ENCODE results near the gene ANTXRL.

Gene ANTXRL

GRCh38 chr10:46296641-46297141, 9.9 kb downstream of the ANTXRL start:
- H3K36me3 ChIP-seq (ENCODE audit: control insufficient read depth in 1 of 2, insufficient read depth in 2 of 2, low read length in 2 of 2): no peaks in the 10 kb centered on the region
- H3K4me1 ChIP-seq (ENCODE audit: control insufficient read depth in 1 of 2, insufficient read depth in 2 of 2, low read length in 2 of 2): peaks cover 7 to 9% of the 10 kb centered on the region in 2 experiments
- no peak overlapping the region for H3K4ac ChIP-seq (ENCODE audit: low read depth, low read length)
- H3K79me1 ChIP-seq (ENCODE audit: low read length): peaks cover 6% of the 10 kb centered on the region
- H3K14ac ChIP-seq (ENCODE audit: low read length): peak overlapping the region; percentile 29
- H3K79me2 ChIP-seq (ENCODE audit: control insufficient read depth, insufficient read depth, low read length, poor library complexity): peaks cover 2% of the 10 kb centered on the region
- peak overlapping the region; percentile 13 for H3K4me3 ChIP-seq (ENCODE audit: low read depth, low read length)
- no peak overlapping the region for H3K4me2 ChIP-seq (ENCODE audit: low read length)
- H3K27me3 ChIP-seq (ENCODE audit: insufficient read depth, low read length): no peaks in the 10 kb centered on the region
- H4K12ac ChIP-seq (ENCODE audit: low read depth, low read length): no peak overlapping the region
- no peak overlapping the region for H2BK12ac ChIP-seq (ENCODE audit: low read length)
- H3K9ac ChIP-seq (ENCODE audit: low read length): no peak overlapping the region
- DNase-seq: no peak
- H3K18ac ChIP-seq (ENCODE audit: low read length): peak overlapping the region; percentile 13
- H2BK5ac ChIP-seq (ENCODE audit: low read depth, low read length, poor library complexity): no peak overlapping the region
- no peak overlapping the region for H2AFZ ChIP-seq (ENCODE audit: insufficient read depth, low read length, poor library complexity)
- H3K23ac ChIP-seq (ENCODE audit: low read length): no peak overlapping the region
- no CpG with 5 or more reads among the region's 5 CpGs for WGBS (ENCODE audit: extremely low coverage, insufficient coverage, insufficient read length)
- H4K91ac ChIP-seq (ENCODE audit: low read depth, low read length): no peak overlapping the region
- no peak overlapping the region for H3K27ac ChIP-seq (ENCODE audit: low read depth, low read length)
- no peak overlapping the region for H4K8ac ChIP-seq (ENCODE audit: low read depth, low read length)
- peak overlapping the region; percentile 1 for H2BK120ac ChIP-seq (ENCODE audit: insufficient read depth, low read length, poor library complexity)
- peaks cover 6% of the 10 kb centered on the region for H3K9me3 ChIP-seq (ENCODE audit: insufficient read depth, low read depth, low read length)
- no peak overlapping the region for H2AK5ac ChIP-seq (ENCODE audit: low read length)

GRCh38 chr10:46297406-46298204, 10.8 kb downstream of the ANTXRL start:
- peaks cover 2% of the 10 kb centered on the region for H3K79me2 ChIP-seq (ENCODE audit: control insufficient read depth, insufficient read depth, low read length, poor library complexity)
- no peak overlapping the region for H3K14ac ChIP-seq (ENCODE audit: low read length)
- no peak overlapping the region for H3K4me2 ChIP-seq (ENCODE audit: low read length)
- H3K4me1 ChIP-seq (ENCODE audit: control insufficient read depth in 1 of 2, insufficient read depth in 2 of 2, low read length in 2 of 2): peaks cover 7 to 9% of the 10 kb centered on the region in 2 experiments
- no peak overlapping the region for H4K8ac ChIP-seq (ENCODE audit: low read depth, low read length)
- H2AK5ac ChIP-seq (ENCODE audit: low read length): no peak overlapping the region
- no peak overlapping the region for H4K91ac ChIP-seq (ENCODE audit: low read depth, low read length)
- H2AFZ ChIP-seq (ENCODE audit: insufficient read depth, low read length, poor library complexity): no peak overlapping the region
- H2BK5ac ChIP-seq (ENCODE audit: low read depth, low read length, poor library complexity): no peak overlapping the region
- H3K9ac ChIP-seq (ENCODE audit: low read length): no peak overlapping the region
- H3K27me3 ChIP-seq (ENCODE audit: insufficient read depth, low read length): no peaks in the 10 kb centered on the region
- no peak overlapping the region for H3K4ac ChIP-seq (ENCODE audit: low read depth, low read length)
- WGBS (ENCODE audit: extremely low coverage, insufficient coverage, insufficient read length): no CpG with 5 or more reads among the region's 16 CpGs
- DNase-seq: peak in 1 of 2 donors; percentile 37
- no peak overlapping the region for H3K18ac ChIP-seq (ENCODE audit: low read length)
- no peaks in the 10 kb centered on the region for H3K36me3 ChIP-seq (ENCODE audit: control insufficient read depth in 1 of 2, insufficient read depth in 2 of 2, low read length in 2 of 2)
- no peak overlapping the region for H4K12ac ChIP-seq (ENCODE audit: low read depth, low read length)
- H3K9me3 ChIP-seq (ENCODE audit: insufficient read depth, low read depth, low read length): peaks cover 6% of the 10 kb centered on the region
- no peak overlapping the region for H3K4me3 ChIP-seq (ENCODE audit: low read depth, low read length)
- H3K23ac ChIP-seq (ENCODE audit: low read length): no peak overlapping the region
- H2BK120ac ChIP-seq (ENCODE audit: insufficient read depth, low read length, poor library complexity): no peak overlapping the region
- peaks cover 6% of the 10 kb centered on the region for H3K79me1 ChIP-seq (ENCODE audit: low read length)
- no peak overlapping the region for H2BK12ac ChIP-seq (ENCODE audit: low read length)
- H3K27ac ChIP-seq (ENCODE audit: low read depth, low read length): no peak overlapping the region

- Histone ChIP-seq H3K79me2 (ENCODE audit: control insufficient read depth, insufficient read depth, low read length, poor library complexity) (peaks cover 2% of the 10 kb centered on the region), H3K4me3 (ENCODE audit: low read depth, low read length) (no peak overlapping the region), H2BK120ac (ENCODE audit: insufficient read depth, low read length, poor library complexity) (no peak overlapping the region), H3K14ac (ENCODE audit: low read length) (peak overlapping the region; percentile 12), H3K79me1 (ENCODE audit: low read length) (peaks cover 6% of the 10 kb centered on the region), H3K4ac (ENCODE audit: low read depth, low read length) (no peak overlapping the region), H3K9ac (ENCODE audit: low read length) (no peak overlapping the region), H3K4me1 (ENCODE audit: control insufficient read depth in 1 of 2, insufficient read depth in 2 of 2, low read length in 2 of 2) (peaks cover 7 to 9% of the 10 kb centered on the region in 2 experiments), H3K27me3 (ENCODE audit: insufficient read depth, low read length) (no peaks in the 10 kb centered on the region), H4K12ac (ENCODE audit: low read depth, low read length) (no peak overlapping the region), H3K23ac (ENCODE audit: low read length) (peak overlapping the region; percentile 19), H3K18ac (ENCODE audit: low read length) (no peak overlapping the region), H2BK5ac (ENCODE audit: low read depth, low read length, poor library complexity) (no peak overlapping the region), H3K4me2 (ENCODE audit: low read length) (no peak overlapping the region), H2AFZ (ENCODE audit: insufficient read depth, low read length, poor library complexity) (no peak overlapping the region), H4K91ac (ENCODE audit: low read depth, low read length) (no peak overlapping the region), H3K36me3 (ENCODE audit: control insufficient read depth in 1 of 2, insufficient read depth in 2 of 2, low read length in 2 of 2) (no peaks in the 10 kb centered on the region), H4K8ac (ENCODE audit: low read depth, low read length) (no peak overlapping the region), H2AK5ac (ENCODE audit: low read length) (peak overlapping the region; percentile 33), H2BK12ac (ENCODE audit: low read length) (no peak overlapping the region), H3K27ac (ENCODE audit: low read depth, low read length) (no peak overlapping the region), H3K9me3 (ENCODE audit: insufficient read depth, low read depth, low read length) (peaks cover 3% of the 10 kb centered on the region)
- 100% methylated on average over 1 of the region's 9 CpGs for WGBS (ENCODE audit: extremely low coverage, insufficient coverage, insufficient read length)
- no peak for DNase-seq
Measured at GRCh38 chr10:46298477-46299285, 11.9 kb downstream of the ANTXRL start.

- no peak overlapping the region for H2BK5ac ChIP-seq (ENCODE audit: low read depth, low read length, poor library complexity)
- no peak for DNase-seq
- H3K18ac ChIP-seq (ENCODE audit: low read length): no peak overlapping the region
- H2BK12ac ChIP-seq (ENCODE audit: low read length): no peak overlapping the region
- H3K27ac ChIP-seq (ENCODE audit: low read depth, low read length): no peak overlapping the region
- WGBS (ENCODE audit: extremely low coverage, insufficient coverage, insufficient read length): no CpG with 5 or more reads among the region's 5 CpGs
- no peak overlapping the region for H4K8ac ChIP-seq (ENCODE audit: low read depth, low read length)
- H3K27me3 ChIP-seq (ENCODE audit: insufficient read depth, low read length): no peaks in the 10 kb centered on the region
- no peak overlapping the region for H2BK120ac ChIP-seq (ENCODE audit: insufficient read depth, low read length, poor library complexity)
- H3K36me3 ChIP-seq (ENCODE audit: control insufficient read depth in 1 of 2, insufficient read depth in 2 of 2, low read length in 2 of 2): no peaks in the 10 kb centered on the region
- H3K9me3 ChIP-seq (ENCODE audit: insufficient read depth, low read depth, low read length): peaks cover 3% of the 10 kb centered on the region
- H2AFZ ChIP-seq (ENCODE audit: insufficient read depth, low read length, poor library complexity): no peak overlapping the region
- H3K4me2 ChIP-seq (ENCODE audit: low read length): no peak overlapping the region
- peaks cover 6% of the 10 kb centered on the region for H3K79me1 ChIP-seq (ENCODE audit: low read length)
- no peak overlapping the region for H3K4me3 ChIP-seq (ENCODE audit: low read depth, low read length)
- peaks cover 2% of the 10 kb centered on the region for H3K79me2 ChIP-seq (ENCODE audit: control insufficient read depth, insufficient read depth, low read length, poor library complexity)
- peak overlapping the region; percentile 34 for H2AK5ac ChIP-seq (ENCODE audit: low read length)
- H4K91ac ChIP-seq (ENCODE audit: low read depth, low read length): no peak overlapping the region
- H3K14ac ChIP-seq (ENCODE audit: low read length): no peak overlapping the region
- no peak overlapping the region for H3K4ac ChIP-seq (ENCODE audit: low read depth, low read length)
- H3K23ac ChIP-seq (ENCODE audit: low read length): no peak overlapping the region
- no peak overlapping the region for H4K12ac ChIP-seq (ENCODE audit: low read depth, low read length)
- H3K9ac ChIP-seq (ENCODE audit: low read length): no peak overlapping the region
- H3K4me1 ChIP-seq (ENCODE audit: control insufficient read depth in 1 of 2, insufficient read depth in 2 of 2, low read length in 2 of 2): peaks cover 7 to 9% of the 10 kb centered on the region in 2 experiments
Measured at GRCh38 chr10:46299286-46299535, 12.4 kb downstream of the ANTXRL start.

Data from trophoblast cell (in vitro differentiated cells and primary cell).